Measurements from ENCODE around the gene CMSS1. TPM values are rescaled to one million over a fixed set of nuclear protein-coding genes. Genes with fewer than 3 reads are reported as not detected.

Gene CMSS1
- total RNA-seq, 2 experiments from 2014 or later, result 141 to 143 TPM

DNA sequence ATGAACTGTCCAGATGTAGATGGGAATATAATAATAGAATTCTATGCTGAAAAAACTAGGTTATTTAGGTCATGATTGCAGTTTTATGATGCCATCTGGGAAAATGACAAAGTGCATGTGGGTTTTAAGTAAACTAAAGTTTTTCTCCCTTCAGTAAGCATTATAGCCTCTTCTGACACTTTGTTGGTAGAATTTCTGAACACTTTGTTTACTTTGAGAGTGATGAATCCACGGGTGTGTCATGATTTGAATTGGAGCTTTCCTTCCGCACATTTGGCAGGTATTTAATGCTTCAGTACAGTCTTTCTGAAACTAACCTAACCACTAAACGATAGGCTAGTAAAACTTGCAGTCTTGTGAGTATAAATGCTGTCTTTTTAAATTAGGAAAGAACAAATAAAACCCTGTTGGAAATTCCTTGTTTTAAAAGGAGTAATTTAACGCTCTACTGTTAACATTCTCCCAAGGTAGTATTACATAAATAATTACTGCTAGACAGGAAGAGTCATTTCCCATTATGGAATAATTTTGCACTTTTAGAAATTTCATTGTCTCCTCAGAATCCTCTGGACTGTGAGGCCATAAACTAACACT lies 289.7 kb downstream of the CMSS1 start:
- CTCF ChIA-PET, result interaction anchor here (0.5 kb wide), 1 partner anchor 276 kb away, joined by 3 read pairs; no protein-coding TSS in a partner anchor
- POLR2A ChIA-PET, result no interaction called here

DNA sequence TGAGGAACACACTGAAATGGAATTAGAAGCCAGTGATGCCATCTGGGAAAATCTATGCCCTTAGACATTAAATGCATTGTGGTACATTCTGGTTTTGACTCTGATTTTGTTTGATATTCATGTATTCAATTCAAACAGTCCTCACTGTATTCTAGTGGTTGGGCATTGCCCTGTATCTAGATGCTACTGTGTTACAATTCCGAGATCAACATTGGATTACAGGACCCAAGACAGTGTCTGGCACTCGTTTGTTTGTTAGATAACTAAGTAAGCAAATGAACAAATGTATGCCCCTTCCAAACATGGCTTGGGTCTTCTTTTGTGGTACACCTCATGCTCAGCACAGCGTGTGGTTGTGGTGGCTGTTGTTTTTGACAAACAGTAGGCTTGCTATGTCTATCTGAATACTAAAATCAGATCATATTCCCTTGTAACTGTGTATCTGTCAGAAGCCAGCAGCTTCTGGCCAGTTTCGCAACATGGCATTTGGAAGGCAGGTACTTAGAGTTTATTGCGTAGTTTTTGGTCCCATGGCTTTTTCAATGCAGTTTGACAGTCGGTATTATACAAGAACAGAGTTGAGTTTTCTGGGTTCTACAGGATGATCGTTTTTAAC lies 290.9 kb downstream of the CMSS1 start:
- ChIA-PET POLR2A (no interaction called here), CTCF (no interaction called here)

DNA sequence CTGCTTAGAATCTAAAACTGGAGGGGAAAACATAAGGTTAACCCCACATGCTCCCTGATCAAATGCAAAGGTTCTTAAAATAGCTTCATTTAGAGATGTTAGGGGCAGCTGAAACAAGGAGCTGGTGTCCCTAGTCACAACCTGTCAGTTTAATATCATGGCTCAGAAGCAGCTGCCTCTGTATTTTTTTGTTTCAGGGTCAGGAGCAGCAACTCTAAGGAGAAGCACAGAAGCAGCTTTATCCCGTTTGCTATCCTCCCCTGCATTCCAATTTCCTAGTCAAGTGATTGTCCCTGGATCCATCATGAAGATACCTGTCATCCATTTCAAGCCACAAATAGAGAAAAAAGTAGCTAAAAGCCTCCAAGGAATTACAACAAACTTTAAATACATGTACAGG lies 292.5 kb downstream of the CMSS1 start:
- ChIA-PET POLR2A (no interaction called here), CTCF (no interaction called here)

DNA sequence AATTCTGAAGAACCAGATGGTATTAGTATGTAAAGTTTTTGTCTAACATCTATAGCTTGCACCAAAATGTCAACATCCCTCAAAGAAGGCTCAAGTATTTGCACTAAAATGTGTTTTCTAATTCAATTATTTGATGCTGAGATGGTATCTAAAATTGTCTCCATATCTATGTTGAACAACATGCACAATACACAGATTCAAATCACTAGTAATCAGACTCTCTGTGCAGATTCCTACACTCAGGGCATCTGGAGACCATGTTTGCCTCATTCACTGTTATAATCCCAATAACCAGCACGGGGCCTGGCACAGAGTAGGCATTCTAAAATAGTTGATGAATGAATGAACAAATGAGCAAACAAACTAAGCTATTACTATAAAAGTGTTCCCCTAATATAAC lies 294.1 kb downstream of the CMSS1 start:
- CTCF ChIA-PET, result no interaction called here
- POLR2A ChIA-PET, result no interaction called here

DNA sequence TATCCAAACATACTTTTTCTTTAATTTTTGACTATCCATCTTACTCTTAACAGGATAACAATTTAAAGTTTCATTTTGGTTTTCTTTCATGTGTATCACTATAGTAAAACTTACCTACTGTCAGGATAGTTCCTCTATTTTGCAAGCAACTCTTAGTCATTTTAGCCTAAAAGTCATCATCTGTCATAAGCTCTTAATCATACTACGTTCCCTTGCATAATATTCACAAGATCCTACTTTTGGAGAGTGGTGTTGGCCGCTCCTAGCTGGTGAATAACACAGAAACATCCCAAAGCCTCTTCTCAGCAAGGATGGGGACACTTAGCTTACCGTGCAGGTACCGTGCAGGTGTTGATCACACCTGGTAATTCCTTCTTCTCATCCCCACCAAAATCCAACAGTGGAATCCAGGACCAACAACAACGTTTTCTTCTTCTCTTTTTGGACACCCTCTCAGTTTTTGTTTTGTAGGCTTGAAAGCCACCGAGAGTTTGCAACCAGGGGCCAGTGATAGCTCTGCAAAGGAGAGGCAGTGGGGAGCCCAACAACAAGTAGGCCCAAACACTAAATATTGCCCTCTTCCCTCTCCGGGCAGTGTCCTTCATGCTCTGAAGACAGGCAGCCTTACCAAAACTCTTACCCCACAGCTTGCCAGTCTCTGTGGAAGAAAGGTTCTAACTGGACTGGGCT lies 296.2 kb downstream of the CMSS1 start:
- CTCF ChIA-PET, result no interaction called here
- POLR2A ChIA-PET, result no interaction called here

DNA sequence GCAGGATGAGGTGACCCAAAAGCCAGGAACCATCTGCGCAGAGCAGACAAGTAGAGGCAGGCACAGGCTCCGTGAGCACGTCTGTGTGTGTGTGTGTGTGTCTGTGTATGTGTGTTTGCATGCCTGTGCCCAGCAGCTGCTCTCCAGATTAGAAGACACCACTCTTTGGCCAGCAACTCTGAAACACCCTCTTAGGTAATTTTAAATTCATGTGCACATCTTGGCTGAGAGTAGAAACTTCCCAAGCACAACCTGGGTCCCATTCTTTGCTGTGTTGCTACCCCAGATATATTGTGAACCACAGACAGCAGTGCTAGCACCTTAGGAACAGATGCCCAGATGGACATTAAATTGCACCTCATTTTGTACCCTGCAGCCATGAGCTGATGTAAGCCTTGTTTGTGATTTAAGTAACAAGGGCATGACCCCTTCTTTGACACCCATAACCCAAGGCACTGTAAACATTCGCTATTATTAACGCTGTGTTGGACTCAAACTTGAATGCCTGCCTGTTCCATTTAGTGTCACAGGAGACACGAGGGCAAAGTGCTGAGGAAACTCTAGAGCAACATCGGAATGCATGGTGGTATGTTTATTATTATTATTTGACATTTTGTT lies 296.9 kb downstream of the CMSS1 start, which contains the start of gene FILIP1L:
TSS of gene FILIP1L (minus strand) at position 89 of the 618 bp plus-strand sequence.
- CTCF ChIA-PET, result no interaction called here
- POLR2A ChIA-PET, result no interaction called here

DNA sequence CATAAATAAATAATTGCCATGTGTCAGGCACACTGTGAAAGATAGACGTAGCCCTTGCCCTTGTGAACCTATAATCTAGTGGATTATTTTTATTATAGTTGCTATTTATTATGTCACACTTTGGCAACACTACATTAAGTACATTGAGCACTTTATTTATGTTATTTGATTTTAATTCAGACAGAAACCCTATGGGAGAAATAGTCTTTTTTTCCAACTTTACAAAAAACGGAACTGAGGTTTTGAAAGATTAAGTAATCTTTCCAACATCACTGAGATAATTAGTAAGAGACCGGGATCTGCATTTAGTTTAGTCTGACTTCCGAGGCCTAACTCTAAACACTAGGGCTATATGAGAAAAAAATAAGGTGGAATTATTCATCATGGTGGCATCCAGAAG lies 299.4 kb downstream of the CMSS1 start:
- CTCF ChIA-PET, result no interaction called here
- POLR2A ChIA-PET, result no interaction called here

DNA sequence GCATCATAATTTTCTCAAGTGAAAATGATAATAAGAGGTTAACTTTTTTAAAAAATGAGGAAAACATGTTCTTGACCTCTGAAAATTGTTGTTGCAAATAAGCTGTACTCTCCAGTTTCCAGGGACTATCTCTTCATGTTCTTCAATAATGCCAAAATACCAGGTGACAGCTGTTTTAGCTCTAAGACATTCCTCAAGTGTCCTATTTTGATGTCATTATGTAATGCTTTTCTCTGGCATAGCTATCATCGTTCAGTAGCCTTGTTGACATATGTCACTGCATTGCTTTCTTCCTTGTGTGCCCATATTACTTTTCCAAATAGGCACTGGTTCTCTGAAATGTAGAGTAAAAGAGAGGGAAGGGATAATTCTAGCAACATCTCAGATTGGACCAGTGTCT lies 302.4 kb downstream of the CMSS1 start:
- ChIA-PET CTCF (interaction anchor here (0.7 kb wide), 1 partner anchor 100 kb away, joined by 3 read pairs; no protein-coding TSS in a partner anchor), POLR2A (no interaction called here)

DNA sequence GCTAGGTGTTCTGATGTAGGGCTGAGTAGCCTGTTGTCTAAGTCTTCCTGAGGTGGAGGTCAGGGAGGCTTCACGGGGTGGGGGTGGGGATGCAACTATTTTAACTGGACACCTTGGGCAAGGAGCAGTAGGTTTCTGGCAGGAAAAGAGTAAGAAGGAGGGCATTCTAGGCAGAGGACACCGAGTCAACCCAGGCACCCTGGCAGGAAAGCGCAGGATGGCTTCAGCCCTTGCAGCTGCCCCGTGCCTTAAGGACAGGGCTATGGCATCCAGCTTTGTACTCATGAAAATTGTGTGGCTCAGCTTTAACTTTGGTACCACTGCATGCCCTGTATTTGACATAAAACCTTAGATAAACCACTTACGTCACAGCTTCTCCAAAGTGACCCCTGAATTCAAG lies 303.0 kb downstream of the CMSS1 start:
- CTCF ChIA-PET, result no interaction called here
- POLR2A ChIA-PET, result no interaction called here

DNA sequence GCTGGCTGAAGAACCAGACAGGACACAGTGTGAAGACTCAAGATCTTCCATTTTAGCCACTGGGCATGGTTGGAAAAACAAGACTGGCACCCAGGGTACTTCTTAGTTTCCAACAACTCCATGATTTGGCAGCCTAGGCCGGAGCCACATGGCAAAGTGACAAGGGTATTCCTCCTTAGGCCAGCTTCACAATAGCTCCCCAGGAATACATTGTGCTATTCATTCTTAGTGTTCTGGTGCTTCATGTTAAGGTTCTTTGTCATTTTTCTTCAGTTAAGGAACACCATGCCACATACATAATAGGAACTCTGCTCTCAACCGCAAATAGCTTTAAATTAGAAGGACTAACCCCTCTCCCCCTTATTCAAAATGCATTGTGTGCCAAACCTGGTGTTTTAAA lies 304.7 kb downstream of the CMSS1 start:
- ChIA-PET CTCF (interaction anchor here (0.9 kb wide), 1 partner anchor 290 kb away, joined by 3 read pairs; no protein-coding TSS in a partner anchor), POLR2A (no interaction called here)

DNA sequence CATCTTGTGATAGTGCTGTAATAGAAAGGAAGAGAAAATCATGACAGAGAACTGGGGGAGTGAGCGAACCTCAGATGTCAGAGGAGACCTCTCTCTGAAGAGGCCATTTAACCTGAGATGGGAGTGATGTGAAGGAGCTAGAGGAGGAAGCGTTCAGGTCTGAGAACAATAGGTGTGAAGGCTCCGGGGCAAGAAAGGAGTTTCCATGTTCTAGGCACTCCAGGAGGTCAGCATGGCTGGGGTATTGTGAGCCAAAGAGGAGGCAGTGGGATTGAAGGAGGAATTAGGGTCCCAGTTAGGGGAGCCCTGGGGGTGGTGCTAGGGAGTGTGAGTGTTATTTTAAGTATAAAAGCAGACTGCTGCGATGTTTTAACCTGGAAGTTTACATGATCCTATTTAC lies 305.4 kb downstream of the CMSS1 start:
- POLR2A ChIA-PET, result no interaction called here
- CTCF ChIA-PET, result no interaction called here

DNA sequence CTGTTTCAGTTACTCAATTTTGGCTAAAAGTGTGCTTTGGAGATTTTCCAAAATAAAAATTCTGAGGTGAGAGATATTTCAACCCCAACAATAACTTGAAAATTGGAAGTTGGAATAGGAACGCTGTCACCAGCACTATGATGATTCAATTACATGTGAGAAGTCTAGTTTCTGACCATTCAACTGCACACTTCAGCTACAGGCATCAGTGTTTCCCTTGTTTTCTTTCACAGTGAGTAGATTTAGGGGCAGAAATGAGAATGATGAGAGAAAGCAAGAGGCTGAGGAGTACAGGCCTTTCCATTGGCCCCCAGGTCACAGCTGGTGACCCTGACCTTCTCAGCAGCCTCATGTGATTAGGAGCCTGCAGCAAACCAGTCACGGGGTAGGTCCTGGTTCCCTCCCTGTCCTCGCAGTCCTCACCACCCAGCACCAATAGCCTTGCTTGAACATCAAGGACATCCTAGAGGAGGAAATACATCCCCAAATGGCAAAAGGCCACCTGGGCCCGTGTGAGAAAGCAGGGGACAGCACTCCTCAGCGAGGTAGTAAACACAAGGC lies 306.6 kb downstream of the CMSS1 start:
- CTCF ChIA-PET, result no interaction called here
- POLR2A ChIA-PET, result no interaction called here

DNA sequence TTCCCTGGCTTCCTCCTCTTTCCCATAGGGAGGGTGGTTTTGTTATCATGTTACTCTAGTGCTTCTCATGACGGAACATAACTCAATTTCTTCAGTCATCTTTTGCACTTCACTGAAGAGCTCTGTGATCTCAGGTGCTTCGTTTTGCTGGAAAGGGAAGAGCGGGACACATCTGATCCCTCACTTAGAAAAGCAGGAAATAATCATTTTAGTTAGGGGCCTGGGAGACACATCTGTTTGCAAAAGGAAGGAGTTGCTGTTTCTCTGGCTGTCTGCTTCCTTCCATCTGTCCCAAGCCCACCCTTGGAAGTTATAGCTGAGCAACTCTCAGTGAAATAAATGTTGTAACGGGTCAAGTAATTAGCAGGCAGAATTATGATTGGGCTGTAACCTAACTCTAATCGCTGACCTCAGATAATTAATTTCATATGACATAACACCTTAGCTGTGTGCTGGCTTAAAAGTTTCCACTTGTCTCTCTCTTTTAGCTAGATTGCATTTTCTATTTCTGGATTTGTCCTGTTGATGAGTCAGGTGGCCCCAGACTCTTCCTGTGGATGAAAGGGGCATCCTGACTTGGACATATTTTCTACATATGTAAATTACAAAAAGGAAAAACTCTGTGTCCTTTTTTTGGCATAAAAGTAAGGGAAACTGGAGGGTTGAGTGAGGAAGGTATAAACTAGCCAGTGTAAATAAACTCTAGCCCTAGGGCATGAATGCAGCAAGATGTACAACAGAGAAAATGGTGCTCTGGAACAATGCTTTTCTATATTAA lies 307.7 kb downstream of the CMSS1 start:
- ChIA-PET POLR2A (no interaction called here), CTCF (no interaction called here)

DNA sequence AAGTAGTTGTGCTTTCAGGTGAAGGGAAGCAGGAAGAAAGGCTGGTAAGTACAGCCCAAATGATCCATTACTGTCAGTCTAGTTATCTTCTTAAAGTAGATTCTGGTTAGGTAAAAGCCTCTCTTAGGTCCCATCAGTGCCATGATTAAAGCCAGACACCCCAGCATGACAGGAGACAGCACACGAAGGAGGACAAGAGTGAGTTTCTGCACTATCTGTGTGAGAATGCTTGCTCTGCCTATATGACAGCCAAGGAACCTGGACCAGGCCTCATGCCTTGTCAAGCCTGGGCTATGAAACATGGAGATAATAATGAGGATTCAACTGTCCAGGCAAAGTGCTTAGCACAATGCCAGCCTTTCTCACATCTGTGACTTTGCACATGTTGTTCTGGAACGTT lies 310.1 kb downstream of the CMSS1 start:
- CTCF ChIA-PET, result no interaction called here
- POLR2A ChIA-PET, result no interaction called here

DNA sequence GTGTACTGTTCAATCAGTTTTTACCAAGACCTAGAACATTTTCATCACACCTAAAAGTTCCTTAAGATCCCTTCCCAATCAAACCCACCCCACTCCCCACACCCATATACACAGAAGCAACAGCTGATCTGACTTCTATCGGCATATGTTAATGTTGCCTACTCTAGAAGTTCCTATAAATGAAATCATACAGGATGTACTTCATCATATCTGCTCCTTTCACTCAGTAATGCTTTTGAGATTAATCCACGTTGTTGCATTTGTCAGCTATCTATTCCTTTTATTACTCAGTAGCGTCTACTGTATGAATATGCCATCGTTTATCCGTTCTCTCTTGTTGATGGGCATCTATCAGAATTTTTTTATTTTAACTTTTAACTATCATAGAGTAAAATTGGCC lies 310.9 kb downstream of the CMSS1 start:
- CTCF ChIA-PET, result no interaction called here

DNA sequence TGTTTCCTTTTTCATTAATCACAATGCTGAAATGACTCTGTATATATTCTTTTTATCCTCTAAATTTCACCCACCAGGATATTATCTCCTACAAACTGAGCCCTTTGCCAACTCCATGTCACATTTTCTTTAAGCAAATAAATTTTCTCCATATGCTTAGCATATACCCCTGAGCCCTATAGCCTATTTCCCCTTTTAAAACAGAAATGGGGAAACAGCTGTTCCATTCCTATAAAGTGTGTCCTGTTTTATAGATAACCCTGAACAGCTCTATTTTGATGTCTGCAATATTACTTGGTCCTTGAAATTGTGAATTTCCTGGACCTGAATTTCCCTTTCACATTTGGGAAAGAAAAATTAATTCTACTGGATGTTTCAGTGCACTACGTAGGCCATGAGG lies 312.3 kb downstream of the CMSS1 start:
- ChIA-PET POLR2A (no interaction called here), CTCF (no interaction called here)

More for the DNA sequence above, 310.9 kb downstream of the CMSS1 start:
- POLR2A ChIA-PET, result no interaction called here

DNA sequence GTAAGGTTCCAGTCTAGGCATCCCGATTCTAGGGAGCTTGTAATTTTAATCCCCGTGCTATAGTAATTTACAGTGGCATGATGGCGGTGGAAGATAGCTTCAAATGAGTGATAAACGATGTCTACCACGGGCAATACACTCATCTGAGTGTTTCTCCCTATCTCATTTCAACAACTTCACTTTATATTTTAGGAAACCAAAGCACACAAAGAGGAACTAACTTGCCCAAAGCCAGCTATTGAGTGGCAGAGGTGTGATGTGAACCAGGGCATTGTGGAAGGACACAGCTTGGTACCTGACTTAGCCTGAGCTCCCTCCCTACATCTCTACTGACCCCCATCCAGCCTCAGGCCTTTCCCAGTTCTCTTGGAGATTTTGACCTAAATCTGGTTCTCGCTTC lies 313.6 kb downstream of the CMSS1 start:
- POLR2A ChIA-PET, result no interaction called here
- CTCF ChIA-PET, result interaction anchor here (1.0 kb wide), 1 partner anchor 42 kb away, joined by 3 read pairs; no protein-coding TSS in a partner anchor

DNA sequence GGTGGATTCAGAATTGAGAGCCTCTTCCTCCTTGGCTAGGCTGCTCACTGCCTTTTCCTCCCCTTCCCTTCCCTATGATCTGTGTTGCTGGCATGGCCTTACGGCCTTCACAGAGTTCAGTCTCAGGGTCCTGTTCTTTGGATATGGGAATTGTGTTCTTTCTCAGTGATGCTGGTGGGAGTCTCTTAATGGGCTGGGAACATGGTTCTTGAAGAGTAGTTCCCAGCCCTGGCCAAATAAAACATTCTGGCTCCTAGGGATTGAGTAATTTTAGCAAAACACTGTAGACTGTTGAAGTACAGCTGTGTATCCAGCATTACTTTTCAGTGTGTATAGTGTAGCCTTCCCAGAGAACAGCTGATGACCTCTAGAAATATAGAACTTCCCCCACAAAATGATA lies 319.3 kb downstream of the CMSS1 start:
- CTCF ChIA-PET, result no interaction called here
- POLR2A ChIA-PET, result no interaction called here

DNA sequence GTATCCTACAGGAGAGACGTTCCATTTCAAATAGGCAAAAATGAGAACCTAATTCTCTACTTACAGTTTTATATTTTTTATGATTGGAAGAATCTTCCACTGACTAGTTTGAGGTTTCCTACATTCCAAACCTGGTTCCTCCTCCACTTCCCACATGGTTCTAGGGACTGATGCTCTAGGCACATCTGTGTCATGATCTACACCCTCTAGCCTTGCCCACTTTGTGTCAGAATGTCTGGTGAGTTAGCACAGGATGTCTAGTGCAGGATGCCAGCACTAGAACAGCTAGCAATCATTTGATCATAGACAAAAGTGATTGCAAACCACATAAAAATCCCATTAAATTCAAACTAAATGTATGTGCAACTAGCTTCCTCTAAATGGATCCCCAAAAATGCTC lies 323.3 kb downstream of the CMSS1 start:
- CTCF ChIA-PET, result no interaction called here
- POLR2A ChIA-PET, result no interaction called here

DNA sequence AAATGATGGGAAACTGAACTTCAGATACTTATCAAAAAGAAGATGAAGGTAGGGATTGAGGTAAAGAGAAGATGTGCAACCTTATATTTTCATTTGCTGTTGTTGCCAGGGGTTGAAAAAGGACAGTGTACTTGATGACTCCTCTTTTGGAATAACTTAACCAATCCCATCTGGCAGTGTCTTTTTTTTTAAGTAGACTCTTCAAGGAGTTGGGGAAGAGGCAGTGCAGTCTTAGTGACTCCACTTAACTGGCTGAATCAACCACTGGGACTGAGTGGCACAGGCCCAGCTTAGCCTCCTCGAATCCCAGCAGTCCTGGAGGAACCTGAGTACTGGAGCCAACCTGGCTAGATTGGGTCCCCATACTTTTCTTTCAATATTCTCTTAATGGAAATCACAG lies 323.9 kb downstream of the CMSS1 start:
- ChIA-PET POLR2A (no interaction called here), CTCF (no interaction called here)
